HEK293T (cell line): ENCODE results near the gene NPHP4.

ENCODE experiments used
- BHLHE40 ChIP-seq: fragments of 450-650 bp; IDR thresholded peaks from 2 replicates; pipeline ENCODE4 v1.6.1; 2016; ENCODE audit warnings: mild to moderate bottlenecking, moderate library complexity, borderline replicate concordance
- ELF4 ChIP-seq: fragments of 450-650 bp; IDR thresholded peaks from 2 replicates; pipeline ENCODE4 v1.6.1; 2017; ENCODE audit warnings: antibody characterized with exemption
- FOXA1 ChIP-seq: fragments of 450-650 bp; IDR thresholded peaks from 2 replicates; pipeline ENCODE4 v1.6.1; 2016; ENCODE audit warnings: mild to moderate bottlenecking
- FOXM1 ChIP-seq: fragments of 450-650 bp; IDR thresholded peaks from 2 replicates; pipeline ENCODE4 v1.6.1; 2017; ENCODE audit warnings: mild to moderate bottlenecking, borderline replicate concordance
- HDGF ChIP-seq: fragments of 450-650 bp; IDR thresholded peaks from 2 replicates; pipeline ENCODE4 v1.6.1; 2017; ENCODE audit warnings: antibody characterized with exemption, borderline replicate concordance
- NFRKB ChIP-seq: fragments of 450-650 bp; IDR thresholded peaks from 2 replicates; pipeline ENCODE4 v1.6.1; 2016; ENCODE audit warnings: mild to moderate bottlenecking, moderate library complexity
- SP1 ChIP-seq: fragments of 450-650 bp; IDR thresholded peaks from 2 replicates; pipeline ENCODE4 v1.6.1; 2017
- SUZ12 ChIP-seq: fragments of 450-650 bp; IDR thresholded peaks from 2 replicates; pipeline ENCODE4 v1.6.1; 2016; ENCODE audit warnings: mild to moderate bottlenecking
- TARDBP ChIP-seq: fragments of 450-650 bp; IDR thresholded peaks from 2 replicates; pipeline ENCODE4 v1.6.1; 2016
- ZNF384 ChIP-seq: fragments of 450-650 bp; IDR thresholded peaks from 2 replicates; pipeline ENCODE4 v1.6.1; 2016
- TF ChIP-seq, protein P1 (sequence below): fragments of 450-650 bp; IDR thresholded peaks from 2 replicates; pipeline ENCODE4 v1.6.1; 2016

GRCh38 chr1:5815716-5816115 lies 176.5 kb downstream of the NPHP4 start:
- no peak for TF ChIP-seq SUZ12
- no peak for TF ChIP-seq HDGF
- no peak for TF ChIP-seq SP1
- no peak for TF ChIP-seq NFRKB
- TF ChIP-seq ZNF384, result no peak
- no peak for TF ChIP-seq FOXA1
- TF ChIP-seq FOXM1, result no peak
- TF ChIP-seq TARDBP, result no peak
- peak; percentile 71; the same call in 1 of the 2 replicates for TF ChIP-seq ELF4
- TF ChIP-seq BHLHE40, result no peak
- TF ChIP-seq, protein P1, sequence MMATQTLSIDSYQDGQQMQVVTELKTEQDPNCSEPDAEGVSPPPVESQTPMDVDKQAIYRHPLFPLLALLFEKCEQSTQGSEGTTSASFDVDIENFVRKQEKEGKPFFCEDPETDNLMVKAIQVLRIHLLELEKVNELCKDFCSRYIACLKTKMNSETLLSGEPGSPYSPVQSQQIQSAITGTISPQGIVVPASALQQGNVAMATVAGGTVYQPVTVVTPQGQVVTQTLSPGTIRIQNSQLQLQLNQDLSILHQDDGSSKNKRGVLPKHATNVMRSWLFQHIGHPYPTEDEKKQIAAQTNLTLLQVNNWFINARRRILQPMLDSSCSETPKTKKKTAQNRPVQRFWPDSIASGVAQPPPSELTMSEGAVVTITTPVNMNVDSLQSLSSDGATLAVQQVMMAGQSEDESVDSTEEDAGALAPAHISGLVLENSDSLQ, result no peak
